Cardiac fibroblast (primary cell): ENCODE measurements around the gene ARHGEF1.

Experiments used
- DNase-seq, 2 donors: peaks; one replicate each; pipeline versions ENCODE4 v3.0.0 to v3.0.0-alpha.2; 2010; ENCODE audit warnings: low read depth in 2 of 2
- H3K4me3 ChIP-seq, 2 donors: replicated peaks in 1 of 2; 1 replicate in 1 of 2; 2 replicates in 1 of 2; pipeline ENCODE4 v1.5.1; 2011; ENCODE audit warnings: low read depth in 2 of 2, low read length in 2 of 2, mild to moderate bottlenecking in 2 of 2, moderate library complexity in 1 of 2
- CTCF ChIP-seq: IDR thresholded peaks from one replicate; pipeline ENCODE4 v1.5.1; 2011; ENCODE audit warnings: low read depth, mild to moderate bottlenecking, low read length, inconsistent platforms

The ARHGEF1 gene

GRCh38 chr19:41920882-41921576 is 38.0 kb downstream of the ARHGEF1 start:
- no peak for DNase-seq
- no peak overlapping the region for H3K4me3 ChIP-seq
- no peak for TF ChIP-seq CTCF

- no peak overlapping the region for H3K4me3 ChIP-seq
- TF ChIP-seq CTCF, result no peak
- no peak for DNase-seq
These were observed 38.9 kb downstream of the ARHGEF1 start for GRCh38 chr19:41921577-41922576.

- DNase-seq, result no peak
- H3K4me3 ChIP-seq, result no peak overlapping the region
- no peak for TF ChIP-seq CTCF
These were observed 39.6 kb downstream of the ARHGEF1 start for GRCh38 chr19:41922585-41922984.

- TF ChIP-seq CTCF, result no peak
These were observed 40.2 kb downstream of the ARHGEF1 start for GRCh38 chr19:41923045-41923788.

GRCh38 chr19:41924151-41925145 is 41.5 kb downstream of the ARHGEF1 start:
- no peak for DNase-seq
- H3K4me3 ChIP-seq, result no peak overlapping the region
- TF ChIP-seq CTCF, result no peak

More at GRCh38 chr19:41923045-41923788, 40.2 kb downstream of the ARHGEF1 start:
- no peak for DNase-seq
- no peak overlapping the region for H3K4me3 ChIP-seq
